Spleen (tissue), 13 donors: ENCODE results near the gene FSTL1. TPM values are rescaled to one million over a fixed set of nuclear protein-coding genes. Genes with fewer than 3 reads are reported as not detected.

Experiments
- DNase-seq: peaks from one replicate; pipeline ENCODE4 v3.0.0-alpha.2; 2020
- H3K27ac ChIP-seq, 8 donors: fragments of 200-600 bp; sonication (generic) in 7 of 8; 1 replicate in 4 of 8; 2 replicates in 4 of 8; pipeline versions ENCODE4 v1.5.0 to v1.8.0; 2016 to 2021; ENCODE audit warnings: inconsistent platforms in 4 of 8, mild to moderate bottlenecking in 4 of 8, moderate library complexity in 1 of 8
- H3K27me3 ChIP-seq, 7 donors: fragments of 200-600 bp; sonication (generic) in 6 of 7; replicated peaks in 1 of 7; 1 replicate in 4 of 7; 2 replicates in 3 of 7; pipeline versions ENCODE4 v1.5.0 to v1.8.0; 2016 to 2021; ENCODE audit warnings: inconsistent platforms in 3 of 7, mild to moderate bottlenecking in 1 of 7
- H3K36me3 ChIP-seq, 6 donors: fragments of 200-600 bp; sonication (generic) in 5 of 6; 1 replicate in 4 of 6; 2 replicates in 2 of 6; pipeline versions ENCODE4 v1.5.0 to v1.8.0; 2016 to 2021; ENCODE audit warnings: inconsistent platforms in 2 of 6
- H3K4me1 ChIP-seq, 6 donors: fragments of 200-600 bp; sonication (generic) in 5 of 6; 1 replicate in 3 of 6; 2 replicates in 3 of 6; pipeline versions ENCODE4 v1.5.0 to v1.8.0; 2016 to 2021; ENCODE audit warnings: inconsistent platforms in 3 of 6
- H3K4me3 ChIP-seq, 8 donors: fragments of 200-600 bp; sonication (generic) in 7 of 8; 1 replicate in 4 of 8; 2 replicates in 4 of 8; pipeline versions ENCODE4 v1.5.0 to v1.8.0; 2016 to 2021; ENCODE audit warnings: inconsistent platforms in 4 of 8, mild to moderate bottlenecking in 4 of 8, moderate library complexity in 2 of 8
- H3K9me3 ChIP-seq, 8 donors: fragments of 200-600 bp; sonication (generic) in 7 of 8; 1 replicate in 4 of 8; 2 replicates in 4 of 8; pipeline versions ENCODE4 v1.5.0 to v1.8.0; 2016 to 2021; ENCODE audit warnings: inconsistent platforms in 4 of 8
- POLR2A ChIP-seq, 3 donors: fragments of 450-650 bp; IDR thresholded peaks; one replicate each; pipeline ENCODE4 v1.5.1; 2017; ENCODE audit warnings: antibody characterized with exemption in 3 of 3, mild to moderate bottlenecking in 1 of 3
- POLR2AphosphoS5 ChIP-seq, 3 donors: sonication (generic); formaldehyde crosslinking; IDR thresholded peaks; one replicate each; pipeline ENCODE4 v1.5.1; 2017; ENCODE audit warnings: antibody characterized with exemption in 3 of 3
- WGBS, 5 donors: extraction: QIAGEN DNeasy Blood & Tissue Kit in 3 of 5; methylation state at CpG; one replicate each; pipeline versions ENCODE4 v1.1.5 to v1.1.7; 2013 to 2018; 5-methylcytosine and 5-hydroxymethylcytosine counted together
- intact Hi-C: fragments of 100-400 bp; cut with DNase I; formaldehyde crosslinking; loops from one replicate; pipeline ENCODE4 v1.15.0; 2023; ENCODE audit warnings: low total_unique reads
- long read RNA-seq, 2 donors: transcript quantifications; one replicate each; lab custom pipeline, GENCODE V29; 2026
- polyA plus RNA-seq, 3 donors: library from polyadenylated mRNA; stranded (reverse); fragments of 200-250 nt; gene quantifications; one replicate each; pipeline ENCODE4 v1.2.1, GENCODE V29; 2013
- total RNA-seq, 7 donors: library from RNA; depleted of rRNA in 3 of 7; stranded (reverse); fragments of >200 nt in 3 of 7; fragmentation: NEBNext Ultra II Directional in 4 of 7; extraction: Animal tissue kit (Norgen Biotek cat#: 25700) in 4 of 7; gene quantifications; one replicate each; pipeline versions ENCODE4 v1.1.0 to v1.2.1, GENCODE V29; 2016 to 2021
- TF ChIP-seq, protein P1 (sequence below), 11 experiments: fragments of 200-600 bp in 7 of 11; fragments of 450-650 bp in 4 of 11; sonication (generic) in 4 of 11; IDR thresholded peaks in 8 of 11; conservative IDR thresholded peaks in 3 of 11; 1 replicate in 7 of 11; 2 replicates in 4 of 11; pipeline versions ENCODE4 v1.4.0 to v1.8.0; 2016 to 2021; ENCODE audit warnings: antibody characterized with exemption in 11 of 11, inconsistent platforms in 4 of 11, mild to moderate bottlenecking in 1 of 11
- donor health status: healthy with polysubstance abuse.
- donor health status: DM: no; HTN: no; CAD: no; lungs with moderate emphysema.
- donor health status: DM: no; HTN: no; CAD: no.
- donor health status: Bipolar disorder and iron deficiency.
- donor health status: healthy.
- donor health status: DM: no; HTN: no; CAD: no.
- donor health status: DM: yes; HTN: yes; CAD: no.

The FSTL1 gene, protein sequence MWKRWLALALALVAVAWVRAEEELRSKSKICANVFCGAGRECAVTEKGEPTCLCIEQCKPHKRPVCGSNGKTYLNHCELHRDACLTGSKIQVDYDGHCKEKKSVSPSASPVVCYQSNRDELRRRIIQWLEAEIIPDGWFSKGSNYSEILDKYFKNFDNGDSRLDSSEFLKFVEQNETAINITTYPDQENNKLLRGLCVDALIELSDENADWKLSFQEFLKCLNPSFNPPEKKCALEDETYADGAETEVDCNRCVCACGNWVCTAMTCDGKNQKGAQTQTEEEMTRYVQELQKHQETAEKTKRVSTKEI
- 100 to 1,000 TPM in 5 of 7 donors, 10 to 100 TPM in 2; 84.4 to 228 (median 115) TPM for total RNA-seq
- polyA plus RNA-seq = 10 to 100 TPM in 2 of 3 donors, 1 to 10 TPM in 1; 6.7 to 18.1 (median 17.9) TPM
- long read RNA-seq, donor 1, full-length matches to known transcripts = 100 of 128 reads
- long read RNA-seq, donor 1, partial matches to known transcripts = 5 of 128 reads
- long read RNA-seq, donor 1, other reads (novel, unspliced or antisense) = 23 of 128 reads
- long read RNA-seq, donor 2, full-length matches to known transcripts = 77 of 88 reads
- long read RNA-seq, donor 2, partial matches to known transcripts = 11 of 88 reads
- long read RNA-seq, donor 2, other reads (novel, unspliced or antisense) = 0 of 88 reads

DNA sequence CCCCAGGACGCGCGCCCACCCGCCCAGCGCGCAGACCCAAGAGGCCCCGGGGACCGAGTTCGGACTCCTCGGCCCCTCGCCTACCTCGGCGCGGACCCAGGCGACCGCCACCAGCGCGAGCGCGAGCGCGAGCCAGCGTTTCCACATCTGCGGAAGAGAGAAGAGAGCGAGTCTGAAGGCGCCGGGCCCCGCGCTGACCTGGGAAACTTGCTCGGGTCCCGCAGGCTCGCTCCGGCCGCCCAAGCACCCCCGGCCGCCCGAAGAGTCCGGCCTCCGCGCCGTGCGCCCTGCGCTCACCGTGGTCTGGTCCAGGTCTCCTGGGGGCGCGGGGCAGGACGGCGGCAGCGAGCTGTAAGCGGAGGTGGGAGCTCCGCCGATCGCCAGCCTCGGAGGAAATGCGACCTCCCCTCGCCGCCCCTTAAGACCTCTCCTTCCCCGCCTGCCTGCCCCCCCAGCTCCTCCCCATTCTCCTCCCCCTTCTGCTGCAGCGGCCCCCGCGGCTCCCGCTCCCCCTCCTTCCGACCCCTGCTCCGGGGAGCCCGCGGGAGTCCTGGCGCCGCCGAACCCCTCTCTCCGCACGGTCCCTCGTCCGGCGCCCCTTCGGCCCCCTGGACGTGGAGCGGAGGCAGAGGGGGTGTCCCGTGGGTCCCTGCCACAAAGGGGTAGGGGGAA lies at the start of gene FSTL1:
TSS of gene FSTL1 (minus strand) at position 393 of the 672 bp plus-strand sequence. CDS start at position 147, 246 bp downstream.
- TF ChIP-seq, protein P1, sequence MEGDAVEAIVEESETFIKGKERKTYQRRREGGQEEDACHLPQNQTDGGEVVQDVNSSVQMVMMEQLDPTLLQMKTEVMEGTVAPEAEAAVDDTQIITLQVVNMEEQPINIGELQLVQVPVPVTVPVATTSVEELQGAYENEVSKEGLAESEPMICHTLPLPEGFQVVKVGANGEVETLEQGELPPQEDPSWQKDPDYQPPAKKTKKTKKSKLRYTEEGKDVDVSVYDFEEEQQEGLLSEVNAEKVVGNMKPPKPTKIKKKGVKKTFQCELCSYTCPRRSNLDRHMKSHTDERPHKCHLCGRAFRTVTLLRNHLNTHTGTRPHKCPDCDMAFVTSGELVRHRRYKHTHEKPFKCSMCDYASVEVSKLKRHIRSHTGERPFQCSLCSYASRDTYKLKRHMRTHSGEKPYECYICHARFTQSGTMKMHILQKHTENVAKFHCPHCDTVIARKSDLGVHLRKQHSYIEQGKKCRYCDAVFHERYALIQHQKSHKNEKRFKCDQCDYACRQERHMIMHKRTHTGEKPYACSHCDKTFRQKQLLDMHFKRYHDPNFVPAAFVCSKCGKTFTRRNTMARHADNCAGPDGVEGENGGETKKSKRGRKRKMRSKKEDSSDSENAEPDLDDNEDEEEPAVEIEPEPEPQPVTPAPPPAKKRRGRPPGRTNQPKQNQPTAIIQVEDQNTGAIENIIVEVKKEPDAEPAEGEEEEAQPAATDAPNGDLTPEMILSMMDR (IDR thresholded peaks at IDR 0.05 in 8 of 11, conservative IDR thresholded peaks at IDR 0.05 in 3 of 11) = no peak
- peak in 2 of 3 donors; percentile 63 to 74 for TF ChIP-seq POLR2AphosphoS5 (IDR thresholded peaks at IDR 0.05)
- TF ChIP-seq POLR2A (IDR thresholded peaks at IDR 0.05) = peak in 1 of 3 donors; percentile 16
- 0 to 2% (median 1%) methylated on average over 24 to 78 of the region's 78 CpGs for WGBS, 5 donors
- H3K4me3 ChIP-seq = peak within 1 kb of the TSS; percentile 53 to 78 (median 62)
- H3K4me1 ChIP-seq = peaks cover 0 to 26% (median 15%) of the 10 kb centered on the region in 6 donors
- intact Hi-C loops = no loop called here
- peak within 1 kb of the TSS; percentile 14 to 84 (median 79) for H3K27ac ChIP-seq
- peaks cover 0 to 50% (median 21%) of the 10 kb centered on the region in 7 donors for H3K27me3 ChIP-seq
- H3K36me3 ChIP-seq = no peaks in the 10 kb centered on the region
- DNase-seq = peak; percentile 81
- H3K9me3 ChIP-seq = peaks cover 0 to 12% (median 3%) of the 10 kb centered on the region in 8 donors

DNA sequence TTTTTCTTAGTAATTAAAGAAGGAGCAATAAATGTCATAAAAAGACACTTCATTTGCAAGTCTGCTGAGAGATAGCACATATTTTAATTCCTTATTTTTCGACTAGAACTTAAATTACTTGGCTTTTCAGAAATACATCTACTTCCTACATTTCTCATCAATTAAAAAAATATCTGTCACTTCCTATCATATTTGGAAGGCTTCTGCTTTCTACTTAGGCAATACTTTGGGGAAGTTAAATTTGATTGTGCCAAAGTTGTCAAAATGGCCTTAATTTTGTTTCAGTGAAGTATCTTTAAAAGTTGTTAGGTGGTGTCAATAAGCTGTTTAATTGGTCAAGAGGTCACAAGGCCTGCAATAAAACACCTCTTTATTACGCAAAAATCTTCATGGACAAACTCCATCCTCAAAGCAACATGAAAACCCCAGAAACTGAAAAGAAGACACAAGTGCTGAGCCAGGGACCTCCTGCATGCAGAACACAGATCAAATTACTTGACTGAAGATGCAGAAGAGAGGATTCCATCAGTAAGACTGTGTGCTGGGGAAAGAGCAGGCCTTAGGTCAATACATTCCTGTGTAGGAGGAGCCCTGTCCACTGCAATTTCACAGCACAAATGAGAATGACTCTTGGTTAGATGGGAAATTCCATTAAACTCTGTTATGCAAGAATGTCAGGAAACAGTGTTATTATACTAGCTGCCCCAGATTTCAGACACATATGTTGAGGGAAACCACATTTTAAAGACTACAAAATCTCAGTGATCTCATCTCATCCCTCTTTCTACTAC lies 48.0 kb upstream of the FSTL1 start:
- 60 to 84% (median 65%) methylated on average over 2 of the region's 2 CpGs for WGBS, 5 donors
- intact Hi-C loops = no loop called here
- Histone ChIP-seq H3K27ac (peak overlapping the region in 4 of 8 donors; percentile 8 to 60 (median 37)), H3K27me3 (no peaks in the 10 kb centered on the region), H3K9me3 (peaks cover 0 to 26% (median 17%) of the 10 kb centered on the region in 8 donors), H3K4me3 (no peak overlapping the region), H3K4me1 (peaks cover 0 to 17% (median 3%) of the 10 kb centered on the region in 6 donors), H3K36me3 (no peaks in the 10 kb centered on the region)
- TF ChIP-seq, protein P1 (IDR thresholded peaks at IDR 0.05 in 8 of 11, conservative IDR thresholded peaks at IDR 0.05 in 3 of 11) = no peak
- TF ChIP-seq POLR2AphosphoS5 (IDR thresholded peaks at IDR 0.05) = peak in 1 of 3 donors; percentile 54
- DNase-seq = no peak

DNA sequence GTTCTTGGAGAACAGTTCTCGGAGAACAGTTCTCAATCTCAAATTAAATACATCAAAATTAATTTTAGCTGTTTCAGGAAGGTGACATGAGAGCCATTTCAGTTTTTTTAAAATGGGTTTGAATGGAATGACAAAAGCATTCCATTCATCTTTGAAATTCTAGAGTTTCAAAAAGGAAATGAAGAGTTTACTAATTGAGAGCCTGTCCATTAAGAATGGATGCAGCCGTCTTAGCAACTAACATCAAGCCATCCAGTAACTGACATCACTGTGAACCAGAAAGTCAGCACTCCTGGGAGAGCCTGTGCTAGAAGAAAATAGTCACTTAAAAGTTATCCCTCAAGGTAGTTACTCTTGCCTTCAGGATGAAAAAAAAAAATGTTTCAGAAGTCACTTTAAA lies 47.0 kb upstream of the FSTL1 start:
- Histone ChIP-seq H3K27me3 (no peaks in the 10 kb centered on the region), H3K36me3 (no peaks in the 10 kb centered on the region), H3K4me3 (no peak overlapping the region), H3K27ac (peak overlapping the region in 3 of 8 donors; percentile 10 to 60 (median 48)), H3K4me1 (peaks cover 0 to 17% (median 3%) of the 10 kb centered on the region in 6 donors), H3K9me3 (peaks cover 0 to 26% (median 17%) of the 10 kb centered on the region in 8 donors)
- TF ChIP-seq, protein P1 (IDR thresholded peaks at IDR 0.05 in 8 of 11, conservative IDR thresholded peaks at IDR 0.05 in 3 of 11) = no peak
- TF ChIP-seq POLR2A (IDR thresholded peaks at IDR 0.05) = no peak
- TF ChIP-seq POLR2AphosphoS5 (IDR thresholded peaks at IDR 0.05) = no peak
- WGBS, 5 donors = 45 to 90% (median 55%) methylated on average over 2 of the region's 2 CpGs
- intact Hi-C loops = no loop called here
- no peak for DNase-seq
